Thoracic aorta (tissue), 2 donors: Measurements from ENCODE around the gene DBN1. TPM values are rescaled to one million over a fixed set of nuclear protein-coding genes. Genes with fewer than 3 reads are reported as not detected.

Experiments
- ATAC-seq: fragments of 150-250 bp; one replicate; pipeline ENCODE4 v1.8.0; 2017; ENCODE audit warnings: low read depth; ENCODE audit not compliant: insufficient number of reproducible peaks, low FRiP score
- DNase-seq: peaks from one replicate; pipeline ENCODE4 v3.0.0-alpha.2; 2020; ENCODE audit warnings: low spot score
- H3K27ac ChIP-seq, 2 donors: fragments of 200-600 bp; sonication (generic); 1 replicate in 1 of 2; 2 replicates in 1 of 2; pipeline ENCODE4 v1.5.1; 2016; ENCODE audit warnings: mild to moderate bottlenecking in 2 of 2, moderate library complexity in 2 of 2
- H3K27me3 ChIP-seq: fragments of 200-600 bp; sonication (generic); replicated peaks from 2 replicates; pipeline ENCODE4 v1.6.0; 2016; ENCODE audit warnings: mild to moderate bottlenecking; ENCODE audit not compliant: insufficient read depth
- H3K36me3 ChIP-seq: fragments of 200-600 bp; sonication (generic); one replicate; pipeline ENCODE4 v1.5.1; 2016
- H3K4me1 ChIP-seq, 2 donors: fragments of 200-600 bp; sonication (generic); 1 replicate in 1 of 2; 2 replicates in 1 of 2; pipeline versions ENCODE4 v1.5.1 to v1.6.0; 2016; ENCODE audit warnings: low read depth in 2 of 2, mild to moderate bottlenecking in 1 of 2; ENCODE audit not compliant: control insufficient read depth in 1 of 2
- H3K4me3 ChIP-seq: fragments of 200-600 bp; sonication (generic); 2 replicates; pipeline ENCODE4 v1.5.1; 2016; ENCODE audit warnings: mild to moderate bottlenecking
- H3K9me3 ChIP-seq: fragments of 200-600 bp; sonication (generic); 2 replicates; pipeline ENCODE4 v1.5.1; 2016
- total RNA-seq, 2 donors: library from RNA; depleted of rRNA; stranded (reverse); fragments of >200 nt; gene quantifications; one replicate each; pipeline versions ENCODE4 v1.1.0 to v1.2.3, GENCODE V29; 2016
- TF ChIP-seq, protein P1 (sequence below): fragments of 200-600 bp; sonication (generic); IDR thresholded peaks from one replicate; pipeline ENCODE4 v1.5.1; 2019; ENCODE audit warnings: antibody characterized with exemption

DBN1 gene
- 100 to 1,000 TPM in 1 of 2 donors, 10 to 100 TPM in 1; 91.2 to 132 TPM for total RNA-seq

DNA sequence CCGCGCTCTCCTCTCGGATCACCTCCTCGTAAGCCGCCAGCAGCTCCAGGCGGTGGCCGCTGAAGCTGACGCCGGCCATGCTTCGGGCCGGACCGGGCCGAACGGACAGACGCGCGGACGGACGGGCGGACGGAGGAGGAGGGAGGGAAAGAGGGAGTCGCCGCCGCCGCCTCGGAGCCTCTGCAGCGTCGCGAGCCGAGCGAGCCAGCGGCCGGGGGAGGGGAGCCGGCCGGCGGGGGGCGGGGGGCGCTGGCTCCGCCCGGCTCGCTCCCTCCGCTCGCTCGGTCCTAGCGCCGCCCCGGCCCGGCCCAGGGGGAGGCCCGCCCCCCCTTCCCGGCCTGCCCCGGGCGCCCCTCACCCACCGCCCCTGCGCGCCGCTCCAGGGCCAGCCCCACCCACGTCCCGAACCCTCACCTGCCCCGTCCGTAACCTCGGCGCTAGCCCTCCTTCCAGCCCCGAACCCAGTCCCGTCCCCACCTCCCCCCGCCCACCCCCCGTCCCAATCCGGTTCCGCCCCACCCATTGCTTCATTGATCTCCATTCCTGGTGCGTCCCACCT is at the start of gene DBN1:
TSS of gene DBN1 (minus strand) at position 192 of the 559 bp plus-strand sequence. CDS start at position 79, 113 bp downstream.
- peak within 1 kb of the TSS; percentile 87 for H3K4me3 ChIP-seq
- TF ChIP-seq, protein P1, sequence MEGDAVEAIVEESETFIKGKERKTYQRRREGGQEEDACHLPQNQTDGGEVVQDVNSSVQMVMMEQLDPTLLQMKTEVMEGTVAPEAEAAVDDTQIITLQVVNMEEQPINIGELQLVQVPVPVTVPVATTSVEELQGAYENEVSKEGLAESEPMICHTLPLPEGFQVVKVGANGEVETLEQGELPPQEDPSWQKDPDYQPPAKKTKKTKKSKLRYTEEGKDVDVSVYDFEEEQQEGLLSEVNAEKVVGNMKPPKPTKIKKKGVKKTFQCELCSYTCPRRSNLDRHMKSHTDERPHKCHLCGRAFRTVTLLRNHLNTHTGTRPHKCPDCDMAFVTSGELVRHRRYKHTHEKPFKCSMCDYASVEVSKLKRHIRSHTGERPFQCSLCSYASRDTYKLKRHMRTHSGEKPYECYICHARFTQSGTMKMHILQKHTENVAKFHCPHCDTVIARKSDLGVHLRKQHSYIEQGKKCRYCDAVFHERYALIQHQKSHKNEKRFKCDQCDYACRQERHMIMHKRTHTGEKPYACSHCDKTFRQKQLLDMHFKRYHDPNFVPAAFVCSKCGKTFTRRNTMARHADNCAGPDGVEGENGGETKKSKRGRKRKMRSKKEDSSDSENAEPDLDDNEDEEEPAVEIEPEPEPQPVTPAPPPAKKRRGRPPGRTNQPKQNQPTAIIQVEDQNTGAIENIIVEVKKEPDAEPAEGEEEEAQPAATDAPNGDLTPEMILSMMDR: no peak
- H3K27ac ChIP-seq: peak within 1 kb of the TSS; percentile 73 to 78
- peak; percentile 1 for ATAC-seq
- DNase-seq: no peak
- no peaks in the 10 kb centered on the region for H3K27me3 ChIP-seq
- no peaks in the 10 kb centered on the region for H3K36me3 ChIP-seq
- H3K4me1 ChIP-seq: peaks cover 23 to 79% of the 10 kb centered on the region in 2 donors
- no peaks in the 10 kb centered on the region for H3K9me3 ChIP-seq

DNA sequence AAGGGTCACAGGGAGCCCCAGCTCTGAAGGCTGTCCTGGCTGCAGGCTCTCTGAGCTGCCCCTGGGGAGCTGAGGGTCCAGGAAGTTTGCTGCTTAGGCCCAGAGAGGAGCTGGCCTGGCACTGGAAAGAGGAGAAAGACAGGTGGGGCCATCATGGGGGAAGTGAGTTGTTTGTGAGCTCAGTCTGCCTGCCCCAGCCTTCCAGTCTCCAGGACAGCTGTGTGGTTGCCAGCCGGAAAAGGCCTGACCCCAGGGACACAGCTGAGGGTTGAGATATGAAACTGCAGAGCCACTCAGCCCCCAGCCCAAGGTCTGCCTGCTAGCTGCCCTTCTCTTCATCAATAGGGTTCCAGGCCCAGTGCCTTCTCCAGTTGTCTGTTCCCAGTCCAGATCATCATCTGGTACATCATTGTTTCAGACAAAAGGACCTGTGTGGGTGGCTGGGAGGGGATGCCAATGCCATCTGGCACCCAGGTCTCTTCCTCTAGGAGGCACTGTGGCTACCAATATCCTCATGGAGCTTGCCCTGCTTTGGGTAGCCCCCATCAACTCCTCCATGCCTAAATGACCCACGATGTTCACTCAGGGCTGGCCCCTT is 47.6 kb upstream of the DBN1 start:
- TF ChIP-seq, protein P1: no peak
- ATAC-seq (no peak), DNase-seq (no peak)
- Histone ChIP-seq H3K9me3 (no peaks in the 10 kb centered on the region), H3K4me3 (no peak overlapping the region), H3K4me1 (peaks cover 3% of the 10 kb centered on the region in 2 donors), H3K27ac (no peak overlapping the region), H3K27me3 (no peaks in the 10 kb centered on the region), H3K36me3 (peaks cover 53% of the 10 kb centered on the region)

DNA sequence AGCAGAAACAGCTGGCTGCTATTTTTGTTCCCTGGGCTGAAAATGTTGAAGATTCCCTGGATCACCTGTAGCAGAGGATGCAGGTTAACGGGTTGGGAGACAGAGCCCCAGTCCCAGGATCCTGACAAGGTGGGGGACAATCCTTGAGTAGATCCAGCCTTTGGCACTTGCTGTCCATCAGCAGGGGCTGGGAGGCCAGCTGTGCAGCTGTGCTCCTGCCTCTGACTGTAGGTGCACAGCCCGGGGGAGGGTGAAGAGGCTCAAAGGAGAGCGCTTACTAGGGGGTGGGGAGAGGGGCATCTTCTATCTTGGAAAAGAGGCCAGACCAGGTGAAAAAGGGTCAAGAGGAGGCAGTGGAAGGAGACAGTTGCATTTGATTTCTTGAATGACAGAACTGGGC is 46.8 kb upstream of the DBN1 start:
- H3K9me3 ChIP-seq: no peaks in the 10 kb centered on the region
- H3K4me1 ChIP-seq: peaks cover 10 to 11% of the 10 kb centered on the region in 2 donors
- ATAC-seq (no peak), DNase-seq (no peak)
- peaks cover 49% of the 10 kb centered on the region for H3K36me3 ChIP-seq
- H3K27me3 ChIP-seq: no peaks in the 10 kb centered on the region
- no peak overlapping the region for H3K4me3 ChIP-seq
- TF ChIP-seq, protein P1: no peak
- H3K27ac ChIP-seq: no peak overlapping the region

DNA sequence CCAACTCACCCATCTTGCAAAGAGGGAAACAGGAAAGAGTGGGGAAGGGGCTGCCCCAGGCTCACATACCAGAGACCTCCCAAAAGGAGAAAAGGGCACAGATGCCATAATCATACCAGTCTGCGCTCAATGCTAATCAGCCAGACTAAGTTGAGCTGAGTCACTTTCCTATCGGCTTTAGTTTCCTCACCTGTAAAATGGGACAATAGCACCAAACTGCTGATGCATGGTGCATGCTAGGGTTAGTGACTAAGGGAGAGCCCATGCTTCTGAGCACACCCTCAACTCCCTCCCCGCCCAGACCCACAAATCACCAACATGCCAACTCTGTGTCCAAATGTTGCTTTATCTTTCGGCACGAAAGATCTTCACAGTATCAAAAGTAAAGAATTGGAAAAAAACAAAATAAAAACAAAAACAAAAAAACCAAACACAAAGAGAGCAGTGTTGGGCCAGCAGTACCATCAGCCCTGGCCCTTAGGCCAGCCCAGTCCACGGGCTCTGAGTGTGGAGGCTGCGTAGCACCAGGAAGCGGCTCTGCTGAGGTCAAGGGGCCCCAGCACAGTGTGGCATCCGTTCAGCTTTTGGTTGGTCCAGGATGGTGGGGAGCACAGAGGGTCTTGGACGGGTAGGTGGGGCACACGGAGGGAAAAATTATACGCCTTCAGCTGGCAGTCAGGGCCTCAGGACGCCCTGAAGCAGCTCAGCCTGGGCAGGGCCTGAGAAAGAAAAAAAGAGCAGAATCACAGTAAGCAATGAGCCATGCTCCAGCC is 46.2 kb upstream of the DBN1 start:
- TF ChIP-seq, protein P1: no peak
- Histone ChIP-seq H3K4me1 (peaks cover 10 to 14% of the 10 kb centered on the region in 2 donors), H3K27me3 (no peaks in the 10 kb centered on the region), H3K4me3 (no peak overlapping the region), H3K36me3 (peaks cover 50% of the 10 kb centered on the region), H3K9me3 (no peaks in the 10 kb centered on the region), H3K27ac (no peak overlapping the region)
- ATAC-seq: no peak
- DNase-seq: no peak
